NK-92 treated with Interleukin-12 subunit alpha and Interleukin-12 subunit beta, amount 100 ng/mL, for 24 hours (cell line): ENCODE data around the gene CBLIF.
A peak's percentile ranks its signal among the peaks of the same experiment; 100 is the strongest.
"Not testable (repeated sequence)": the region's sequence is repeated elsewhere in the genome, so short reads cannot be mapped to it uniquely, and the experiment has no call there.

Experiments
- DNase-seq: peaks from one replicate; lab custom pipeline; 2025; lab: John Stamatoyannopoulos, UW

Gene CBLIF

GRCh38 chr11:59794417-59794816, 50.9 kb downstream of the CBLIF start:
- no peak for DNase-seq

GRCh38 chr11:59792507-59792906, 52.8 kb downstream of the CBLIF start:
- DNase-seq: no peak

GRCh38 chr11:59791639-59792038, 53.7 kb downstream of the CBLIF start:
- no peak for DNase-seq

GRCh38 chr11:59787816-59788215, 57.5 kb downstream of the CBLIF start:
- no peak for DNase-seq

GRCh38 chr11:59787255-59787588, 58.1 kb downstream of the CBLIF start:
- DNase-seq: no peak

GRCh38 chr11:59785818-59786217, 59.5 kb downstream of the CBLIF start:
- DNase-seq: no peak

- DNase-seq: not testable (repeated sequence)
These were observed 60.9 kb downstream of the CBLIF start for GRCh38 chr11:59784441-59784840.

GRCh38 chr11:59783632-59784090, 61.6 kb downstream of the CBLIF start:
- peak; percentile 13 for DNase-seq

GRCh38 chr11:59782080-59782479, 63.2 kb downstream of the CBLIF start:
- DNase-seq: no peak

GRCh38 chr11:59779487-59779886, 65.8 kb downstream of the CBLIF start:
- no peak for DNase-seq
